Activated T-cell treated with anti-CD3 and anti-CD28 coated beads for 48 hours (primary cell): Measurements from ENCODE around the gene SRGN.

Experiments used
- DNase-seq: peaks from one replicate; pipeline ENCODE4 v3.0.0-alpha.2; 2020; ENCODE audit warnings: low read depth

Gene SRGN

DNA sequence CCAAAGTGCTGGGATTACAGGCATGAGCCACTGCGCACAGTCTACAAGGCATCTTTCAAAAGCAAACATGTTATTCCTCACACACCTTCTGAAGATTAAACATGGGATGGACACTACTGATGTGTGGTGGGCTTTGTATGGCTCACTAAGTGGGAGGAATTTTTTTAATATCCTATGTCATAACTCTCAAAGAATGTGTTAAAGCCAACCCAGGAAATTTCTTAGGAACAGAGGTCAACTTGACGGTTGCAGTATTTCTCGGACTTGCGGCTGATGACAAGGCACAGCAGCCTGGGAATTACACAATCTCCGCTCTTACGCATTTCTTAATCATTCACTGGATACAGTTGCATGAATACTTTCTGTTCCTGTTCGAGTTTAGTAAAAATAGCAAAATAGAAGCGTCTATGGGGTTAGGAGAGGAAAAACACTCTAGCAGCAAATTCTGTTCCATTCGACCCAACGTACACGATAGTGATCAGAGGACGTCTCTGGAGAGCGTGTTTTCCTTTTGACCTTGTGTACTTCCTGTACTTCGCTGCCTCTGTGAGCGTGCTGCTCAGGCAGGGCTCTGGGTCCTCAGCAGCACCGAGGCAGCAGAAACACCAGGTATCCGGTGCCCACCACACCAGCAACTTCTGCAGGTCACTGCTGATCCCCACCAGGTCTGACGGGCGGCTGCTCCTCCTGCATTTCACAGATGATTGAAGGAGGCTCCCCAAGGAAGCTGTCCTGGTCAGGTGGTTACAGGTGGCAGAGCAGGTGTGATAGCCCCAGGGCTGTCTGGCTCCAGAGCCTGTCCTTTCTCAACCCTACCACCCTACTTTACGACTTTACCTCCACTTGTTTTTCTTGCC is 26.4 kb upstream of the SRGN start:
- no peak for DNase-seq

DNA sequence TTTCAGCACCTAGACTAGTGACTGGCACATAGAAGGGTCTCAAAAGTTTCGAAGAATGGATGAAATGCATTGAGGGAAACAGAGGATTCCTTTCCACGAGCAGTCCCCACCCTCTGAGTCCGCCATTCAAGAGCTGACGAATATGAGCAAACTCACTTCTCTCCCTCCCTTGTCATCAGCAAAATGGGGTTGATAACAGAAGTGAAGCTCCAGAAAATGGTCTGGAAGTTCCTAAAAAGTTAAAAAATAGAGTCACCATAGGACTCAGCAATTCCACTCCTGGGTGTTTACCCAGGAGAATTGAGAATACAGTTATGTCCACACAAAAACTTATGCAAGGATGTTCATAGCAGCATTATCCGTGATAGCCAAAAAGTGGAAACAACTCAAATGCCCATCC is 25.0 kb upstream of the SRGN start:
- no peak for DNase-seq

DNA sequence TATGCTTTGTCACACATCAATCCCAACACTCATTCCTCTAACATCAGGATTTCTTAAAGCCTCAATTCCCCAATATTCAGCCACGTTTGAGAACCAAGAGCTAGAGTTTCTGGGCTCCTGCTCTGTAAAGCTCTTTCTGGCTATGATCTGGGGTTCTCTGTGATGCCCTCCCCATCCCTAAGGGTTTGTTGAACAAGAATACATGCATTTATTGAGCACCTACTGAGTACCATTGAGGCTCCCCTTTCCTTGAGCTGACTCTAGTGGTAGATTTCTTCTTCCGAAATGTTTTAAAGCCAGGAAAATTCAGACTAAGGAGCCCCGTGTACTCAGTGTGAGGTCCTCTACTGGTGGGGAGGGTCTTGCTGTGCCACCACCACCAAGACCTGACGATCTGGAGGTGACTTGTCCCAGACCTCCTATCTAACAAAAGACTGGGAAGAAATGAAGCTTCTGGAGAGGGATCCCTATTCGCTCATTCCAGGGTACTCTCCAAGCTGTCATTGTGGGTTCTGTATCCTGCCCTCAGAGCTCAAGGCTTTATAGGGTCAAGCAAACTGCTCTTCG is 23.1 kb upstream of the SRGN start:
- no peak for DNase-seq

- DNase-seq: no peak
These were observed 22.2 kb upstream of the SRGN start for GRCh38 chr10:69065406-69066361.

- no peak for DNase-seq
These were observed 20.7 kb upstream of the SRGN start for GRCh38 chr10:69067189-69067588.

DNA sequence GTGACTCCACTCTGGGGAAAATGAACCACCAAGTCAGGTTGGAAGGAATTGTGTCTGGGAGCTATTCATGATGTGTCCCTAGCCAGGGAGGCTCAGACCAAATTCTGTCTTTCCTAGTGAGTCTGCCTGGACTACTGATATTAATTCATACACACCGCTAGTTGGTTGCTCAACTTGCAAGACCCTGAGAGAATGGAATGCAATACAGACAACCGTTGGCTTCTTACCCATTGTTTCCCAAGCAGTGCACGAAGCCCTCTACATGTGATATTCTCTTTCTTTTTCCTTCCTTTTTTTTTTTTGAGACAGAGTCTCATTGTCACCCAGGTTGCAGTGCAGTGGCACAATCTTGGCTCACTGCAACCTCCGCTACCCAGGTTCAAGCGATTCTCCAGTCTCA is 19.4 kb upstream of the SRGN start:
- no peak for DNase-seq

DNA sequence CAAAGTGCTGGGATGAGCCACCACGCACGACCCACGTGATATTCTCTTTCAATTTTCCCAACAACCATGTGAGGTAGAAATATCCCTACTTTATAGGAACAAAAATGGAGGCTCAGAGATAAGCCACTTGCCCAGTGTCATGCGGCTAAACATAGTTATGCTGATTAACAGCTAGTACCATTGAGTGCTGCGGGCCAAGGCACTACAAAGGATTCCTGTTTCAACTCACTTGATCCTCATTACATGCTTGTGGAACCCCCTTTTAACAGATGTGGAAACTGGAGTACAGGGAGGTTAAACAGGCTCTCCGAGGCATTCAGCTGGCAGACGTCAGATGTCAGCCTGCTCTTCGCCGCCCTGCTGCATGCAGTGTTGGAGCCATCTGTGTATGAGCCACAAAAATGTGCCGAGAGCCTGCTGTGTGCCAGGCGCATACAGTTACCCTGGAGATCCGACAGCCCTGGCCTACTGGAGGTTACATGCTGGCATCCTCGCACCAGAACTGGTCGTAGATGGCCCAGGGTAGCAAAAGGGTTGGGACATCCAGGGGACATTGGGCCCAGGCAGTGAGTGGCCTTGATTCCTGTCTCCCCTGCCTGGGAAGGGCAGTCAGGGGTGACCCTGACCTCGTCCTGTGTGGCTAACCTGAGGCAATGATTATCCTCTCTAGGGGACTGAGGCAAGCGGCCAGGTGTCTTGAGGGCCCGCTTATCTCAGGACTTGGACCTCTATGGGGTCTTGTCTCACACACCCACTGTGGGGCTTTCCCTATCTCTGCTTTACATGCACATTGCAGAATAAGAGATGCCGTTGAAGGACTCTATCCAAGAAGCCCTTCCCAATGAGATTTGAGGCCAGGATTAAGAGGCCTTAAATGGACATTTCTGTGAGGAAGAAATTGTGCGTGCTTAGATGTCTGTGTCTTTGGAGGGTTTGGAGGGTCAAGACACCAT is 18.5 kb upstream of the SRGN start:
- no peak for DNase-seq

GRCh38 chr10:69070951-69071350 is 17.0 kb upstream of the SRGN start:
- no peak for DNase-seq

GRCh38 chr10:69071610-69072009 is 16.3 kb upstream of the SRGN start:
- DNase-seq: no peak

DNA sequence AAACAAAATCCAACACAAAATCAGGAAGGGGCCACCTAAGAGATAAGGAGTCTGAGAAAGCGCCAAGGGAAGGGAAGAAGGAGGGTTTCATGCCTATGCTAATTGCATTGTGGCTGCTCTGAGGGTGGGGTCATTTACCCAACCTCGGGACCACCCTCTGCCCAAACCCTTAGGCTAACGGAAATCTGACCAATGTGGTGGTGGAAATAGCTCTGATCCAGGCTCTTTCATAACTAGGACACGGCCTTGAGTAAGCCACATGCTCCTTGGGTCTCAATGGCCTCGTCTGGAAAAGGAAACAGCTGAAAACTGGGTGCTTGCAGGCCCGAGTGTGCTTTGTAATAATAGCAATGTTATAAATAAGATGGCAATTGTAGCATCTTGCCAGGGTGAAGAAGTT is 14.9 kb upstream of the SRGN start:
- no peak for DNase-seq

GRCh38 chr10:69073736-69074364 is 14.1 kb upstream of the SRGN start:
- no peak for DNase-seq

GRCh38 chr10:69074532-69074931 is 13.4 kb upstream of the SRGN start:
- DNase-seq: no peak

GRCh38 chr10:69075431-69075830 is 12.5 kb upstream of the SRGN start:
- DNase-seq: no peak

DNA sequence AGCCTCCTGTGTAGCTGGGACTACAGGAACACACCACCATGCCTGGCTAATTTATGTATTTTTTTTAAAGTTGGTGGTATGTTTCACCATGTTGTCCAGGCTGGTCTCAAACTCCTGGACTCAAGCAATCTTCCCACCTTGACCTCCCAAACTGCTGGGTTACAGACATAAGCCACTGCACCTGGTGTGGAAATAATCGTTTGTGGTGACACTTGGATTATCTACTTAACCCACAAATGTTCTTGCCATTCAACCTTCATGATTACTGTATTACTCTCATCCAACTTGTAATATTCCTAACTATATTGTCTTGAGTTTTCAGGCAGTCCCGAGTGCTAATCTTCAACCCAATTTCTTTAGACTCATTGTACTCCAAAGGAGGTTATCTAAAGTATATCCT is 9.6 kb upstream of the SRGN start:
- no peak for DNase-seq

DNA sequence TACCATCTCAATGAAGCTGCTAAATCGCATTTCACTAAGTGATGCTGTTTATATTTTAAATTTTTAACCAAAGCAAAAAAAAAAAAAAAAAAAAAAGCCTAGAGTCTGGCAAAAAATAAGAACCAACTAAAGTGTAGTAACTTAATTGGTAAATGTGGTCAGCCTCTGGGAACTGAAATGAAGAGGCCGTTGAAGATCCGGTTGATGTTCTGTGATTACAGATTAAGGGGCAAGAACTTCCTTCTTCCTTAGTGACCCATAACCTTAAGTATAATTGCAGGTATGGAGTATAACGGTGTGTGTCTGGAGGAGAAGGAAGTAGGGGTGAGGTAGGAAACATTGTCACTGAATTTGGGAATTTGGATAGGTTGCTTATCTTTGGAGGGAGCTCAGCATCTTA is 7.7 kb upstream of the SRGN start:
- DNase-seq: no peak

DNA sequence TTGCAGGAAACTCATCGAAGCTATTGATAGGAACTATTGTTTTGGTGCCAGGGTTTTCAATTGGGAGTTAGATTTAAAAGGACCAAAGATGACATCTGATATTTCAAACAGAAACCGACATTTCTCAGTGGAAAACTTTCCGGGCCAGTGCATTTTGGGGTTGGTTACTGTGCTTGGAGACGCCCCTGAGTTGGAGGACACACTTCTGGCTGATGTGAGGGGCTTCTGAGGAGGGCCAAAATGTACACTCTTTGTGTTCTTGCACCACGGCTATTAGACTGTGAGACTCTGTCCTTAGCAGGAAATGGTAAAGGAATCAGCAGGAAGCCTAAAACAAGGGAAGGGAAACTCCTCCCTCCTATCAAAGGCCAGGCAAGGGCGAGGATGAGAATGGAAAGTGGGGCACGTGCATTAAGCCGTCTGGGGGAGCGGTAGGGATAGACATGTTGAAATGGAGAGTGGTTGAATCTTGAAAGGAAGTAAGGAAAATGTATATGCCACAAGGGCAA is 1.8 kb upstream of the SRGN start:
- no peak for DNase-seq

DNA sequence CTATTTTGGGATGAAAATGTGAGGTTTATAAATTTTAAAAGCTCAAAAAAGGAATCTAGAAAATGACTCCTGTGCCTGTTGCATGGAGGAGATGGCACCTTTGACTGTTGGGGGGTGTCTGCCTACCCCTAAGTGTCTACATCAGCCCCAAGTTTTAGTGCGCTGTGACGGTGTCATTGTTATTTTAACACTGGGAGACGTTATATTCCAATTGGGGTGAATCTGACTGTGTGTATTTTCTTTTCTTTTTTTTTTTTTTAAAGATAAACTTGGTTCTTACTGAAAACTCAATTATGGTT is 517 bp downstream of the SRGN start:
- no peak for DNase-seq

GRCh38 chr10:69088801-69089501 is 1.0 kb downstream of the SRGN start:
- no peak for DNase-seq

GRCh38 chr10:69089638-69090599 is 2.0 kb downstream of the SRGN start:
- DNase-seq: peak; percentile 73
